ENCODE results near the gene ZNF324B. TPM values are rescaled to one million over a fixed set of nuclear protein-coding genes. Genes with fewer than 3 reads are reported as not detected.
A peak's percentile ranks its signal among the peaks of the same experiment; 100 is the strongest.
"Not testable (repeated sequence)": the region's sequence is repeated elsewhere in the genome, so short reads cannot be mapped to it uniquely, and the experiment has no call there.

Gene ZNF324B
- total RNA-seq, 1 donor from 2014 or later, result 10.0 TPM

GRCh38 chr19:58453743-58454142, 2.3 kb downstream of the ZNF324B start:
- no peak for DNase-seq (ENCODE audit: low read depth, low spot score)

GRCh38 chr19:58455306-58455705, 3.9 kb downstream of the ZNF324B start:
- DNase-seq (ENCODE audit: low read depth, low spot score), result no peak

GRCh38 chr19:58456111-58456510, 4.7 kb downstream of the ZNF324B start:
- no peak for DNase-seq (ENCODE audit: low read depth, low spot score)

GRCh38 chr19:58460039-58460438, 8.6 kb downstream of the ZNF324B start:
- no peak for DNase-seq (ENCODE audit: low read depth, low spot score)

- DNase-seq (ENCODE audit: low read depth, low spot score), result no peak
These were observed 14.8 kb downstream of the ZNF324B start for GRCh38 chr19:58466089-58466759.

- DNase-seq (ENCODE audit: low read depth, low spot score), result peak; percentile 81
These were observed 15.6 kb downstream of the ZNF324B start, which contains the start of gene ZNF324 for GRCh38 chr19:58466760-58467589. TSS of gene ZNF324 (plus strand) at chr19:58467080. CDS start at chr19:58469186, 2,106 bp downstream.

- DNase-seq (ENCODE audit: low read depth, low spot score), result no peak
These were observed 16.9 kb downstream of the ZNF324B start for GRCh38 chr19:58468216-58468839.

- no peak for DNase-seq (ENCODE audit: low read depth, low spot score)
These were observed 18.0 kb downstream of the ZNF324B start for GRCh38 chr19:58469241-58470013.

- DNase-seq (ENCODE audit: low read depth, low spot score), result not testable (repeated sequence)
These were observed 19.6 kb downstream of the ZNF324B start for GRCh38 chr19:58470837-58471543.

GRCh38 chr19:58471736-58472135, 20.3 kb downstream of the ZNF324B start:
- no peak for DNase-seq (ENCODE audit: low read depth, low spot score)

- no peak for DNase-seq (ENCODE audit: low read depth, low spot score)
These were observed 22.4 kb downstream of the ZNF324B start for GRCh38 chr19:58473775-58474174.

- DNase-seq (ENCODE audit: low read depth, low spot score), result no peak
These were observed 23.0 kb downstream of the ZNF324B start for GRCh38 chr19:58474291-58474996.

- no peak for DNase-seq (ENCODE audit: low read depth, low spot score)
These were observed 23.7 kb downstream of the ZNF324B start for GRCh38 chr19:58474997-58475713.

GRCh38 chr19:58475714-58476497, 24.5 kb downstream of the ZNF324B start, which contains the start of gene ZNF446:
TSS of gene ZNF446 (plus strand) at chr19:58476352. CDS start at chr19:58477219, 867 bp downstream.
- peak; percentile 88 for DNase-seq (ENCODE audit: low read depth, low spot score)

GRCh38 chr19:58476498-58477015, 25.1 kb downstream of the ZNF324B start:
- no peak for DNase-seq (ENCODE audit: low read depth, low spot score)

GRCh38 chr19:58477130-58477529, 25.7 kb downstream of the ZNF324B start:
- no peak for DNase-seq (ENCODE audit: low read depth, low spot score)

GRCh38 chr19:58477871-58478270, 26.4 kb downstream of the ZNF324B start:
- DNase-seq (ENCODE audit: low read depth, low spot score), result no peak

GRCh38 chr19:58479303-58479702, 27.9 kb downstream of the ZNF324B start:
- no peak for DNase-seq (ENCODE audit: low read depth, low spot score)

Data from pulmonary artery endothelial cell (primary cell).